Aortic smooth muscle cell (primary cell): Measurements from ENCODE around the gene SCRG1. TPM values are rescaled to one million over a fixed set of nuclear protein-coding genes. Genes with fewer than 3 reads are reported as not detected.

Experiments used
- total RNA-seq: library from RNA; depleted of rRNA; stranded (reverse); fragments of >200 nt; gene quantifications from 2 replicates; pipeline ENCODE4 v1.2.3, GENCODE V29; 2014

Gene SCRG1
- total RNA-seq = 0.26 and 0.31 TPM in 2 replicates

GRCh38 chr4:173398779-173399415 is at the start of gene SCRG1:
Gene SCRG1, minus strand, starts transcription at chr4:173399116. Its CDS starts 7,702 bp downstream, at chr4:173391414.

GRCh38 chr4:173370477-173371291 is 28.2 kb downstream of the SCRG1 start, which contains the start of gene SAP30:
Gene SAP30, plus strand, starts transcription at chr4:173370954. Its CDS starts 229 bp downstream, at chr4:173371183.

Other genes starting within 250 kb of the SCRG1 start
- gene GALNT7, start 230.3 kb downstream of the SCRG1 start, total RNA-seq = 28.4 and 34.6 TPM in 2 replicates
- gene HMGB2, start 64.8 kb downstream of the SCRG1 start, total RNA-seq = 99.5 and 122 TPM in 2 replicates
- 19.2 and 21.3 TPM in 2 replicates for gene SAP30, start 28.2 kb downstream of the SCRG1 start, total RNA-seq
- 37.4 and 48.7 TPM in 2 replicates for gene HAND2, start 131.1 kb upstream of the SCRG1 start, total RNA-seq